Ecto neural progenitor cell (in vitro differentiated cells): ENCODE measurements around the gene PAQR7.

ENCODE experiments used
- DNase-seq: peaks from one replicate; pipeline ENCODE4 v3.0.0-alpha.2; 2018; ENCODE audit warnings: low spot score

The PAQR7 gene

GRCh38 chr1:25902462-25902861, 27.0 kb upstream of the PAQR7 start:
- no peak for DNase-seq

- DNase-seq, result no peak
Measured at GRCh38 chr1:25900219-25900618, 24.7 kb upstream of the PAQR7 start.

GRCh38 chr1:25899792-25900191, 24.3 kb upstream of the PAQR7 start:
- no peak for DNase-seq

GRCh38 chr1:25898223-25899015, 22.9 kb upstream of the PAQR7 start:
- no peak for DNase-seq

GRCh38 chr1:25897754-25898153, 22.2 kb upstream of the PAQR7 start:
- no peak for DNase-seq

GRCh38 chr1:25896266-25896665, 20.8 kb upstream of the PAQR7 start:
- DNase-seq, result no peak

GRCh38 chr1:25895365-25895990, 20.0 kb upstream of the PAQR7 start:
- DNase-seq, result peak; percentile 94

- no peak for DNase-seq
Measured at GRCh38 chr1:25893116-25893515, 17.6 kb upstream of the PAQR7 start.

- DNase-seq, result no peak
Measured at GRCh38 chr1:25891606-25892005, 16.1 kb upstream of the PAQR7 start.

- DNase-seq, result no peak
Measured at GRCh38 chr1:25890239-25891034, 14.9 kb upstream of the PAQR7 start.

- DNase-seq, result no peak
Measured at GRCh38 chr1:25889470-25889869, 14.0 kb upstream of the PAQR7 start.

- no peak for DNase-seq
Measured at GRCh38 chr1:25888426-25888987, 13.0 kb upstream of the PAQR7 start.

- no peak for DNase-seq
Measured at GRCh38 chr1:25885602-25886001, 10.1 kb upstream of the PAQR7 start.

- DNase-seq, result no peak
Measured at GRCh38 chr1:25881266-25881665, 5.8 kb upstream of the PAQR7 start.

GRCh38 chr1:25880518-25880917, 5.0 kb upstream of the PAQR7 start:
- DNase-seq, result no peak

- peak; percentile 44 for DNase-seq
Measured at GRCh38 chr1:25879675-25880074, 4.2 kb upstream of the PAQR7 start.

- no peak for DNase-seq
Measured at GRCh38 chr1:25878690-25879089, 3.2 kb upstream of the PAQR7 start.

- no peak for DNase-seq
Measured at GRCh38 chr1:25877155-25877554, 1.6 kb upstream of the PAQR7 start.

GRCh38 chr1:25876693-25877077, 1.2 kb upstream of the PAQR7 start:
- DNase-seq, result no peak

GRCh38 chr1:25875856-25876692, 566 bp upstream of the PAQR7 start:
- DNase-seq, result peak; percentile 80

- no peak for DNase-seq
Measured at GRCh38 chr1:25874635-25875153, 814 bp downstream of the PAQR7 start.
